Duodenal mucosa (tissue), 2 donors: ENCODE data around the gene YBX1.
"Not testable (repeated sequence)": the region's sequence is repeated elsewhere in the genome, so short reads cannot be mapped to it uniquely, and the experiment has no call there.

ENCODE experiments used
- H3K27ac ChIP-seq: one replicate; pipeline ENCODE4 v1.7.0; 2013; ENCODE audit warnings: low read depth, low read length
- H3K27me3 ChIP-seq, 2 donors: one replicate each; pipeline ENCODE4 v1.7.0; 2013; ENCODE audit warnings: low read length in 2 of 2, control low read depth in 1 of 2; ENCODE audit not compliant: insufficient read depth in 2 of 2, control insufficient read depth in 1 of 2
- H3K36me3 ChIP-seq, 2 donors: one replicate each; pipeline ENCODE4 v1.7.0; 2013; ENCODE audit warnings: low read length in 2 of 2, control low read depth in 1 of 2; ENCODE audit not compliant: insufficient read depth in 2 of 2, control insufficient read depth in 1 of 2
- H3K4me1 ChIP-seq, 2 donors: one replicate each; pipeline ENCODE4 v1.7.0; 2013; ENCODE audit warnings: low read length in 2 of 2, control low read depth in 1 of 2; ENCODE audit not compliant: insufficient read depth in 2 of 2, control insufficient read depth in 1 of 2
- H3K4me3 ChIP-seq, 2 donors: one replicate each; pipeline ENCODE4 v1.7.0; 2013; ENCODE audit warnings: low read length in 2 of 2, low read depth in 1 of 2
- H3K9ac ChIP-seq, 2 donors: one replicate each; pipeline ENCODE4 v1.7.0; 2013; ENCODE audit warnings: low read length in 2 of 2, low read depth in 1 of 2
- H3K9me3 ChIP-seq, 2 donors: one replicate each; pipeline ENCODE4 v1.7.0; 2013; ENCODE audit warnings: low read length in 2 of 2, control low read depth in 1 of 2; ENCODE audit not compliant: control insufficient read depth in 1 of 2

YBX1 gene

GRCh38 chr1:42686418-42686817, 4.2 kb downstream of the YBX1 start:
- H3K4me3 ChIP-seq: no peak overlapping the region
- peaks cover 59 to 68% of the 10 kb centered on the region in 2 donors for H3K4me1 ChIP-seq

GRCh38 chr1:42689912-42690311, 7.7 kb downstream of the YBX1 start:
- Histone ChIP-seq H3K9ac (no peak overlapping the region), H3K4me3 (no peak overlapping the region), H3K36me3 (peaks cover 0 to 1% of the 10 kb centered on the region in 2 donors), H3K4me1 (peaks cover 78 to 84% of the 10 kb centered on the region in 2 donors), H3K9me3 (no peaks in the 10 kb centered on the region), H3K27me3 (no peaks in the 10 kb centered on the region), H3K27ac (no peak overlapping the region)

More at GRCh38 chr1:42686418-42686817, 4.2 kb downstream of the YBX1 start:
- no peaks in the 10 kb centered on the region for H3K27me3 ChIP-seq
- H3K9ac ChIP-seq: no peak overlapping the region
- H3K36me3 ChIP-seq: no peaks in the 10 kb centered on the region
- no peaks in the 10 kb centered on the region for H3K9me3 ChIP-seq
- H3K27ac ChIP-seq: no peak overlapping the region

GRCh38 chr1:42690477-42691156, 8.4 kb downstream of the YBX1 start:
- Histone ChIP-seq H3K4me3 (peak overlapping the region in 1 of 2 donors; percentile 24), H3K9me3 (no peaks in the 10 kb centered on the region), H3K27me3 (no peaks in the 10 kb centered on the region), H3K9ac (no peak overlapping the region), H3K36me3 (peaks cover 0 to 8% of the 10 kb centered on the region in 2 donors), H3K27ac (no peak overlapping the region), H3K4me1 (peaks cover 70 to 78% of the 10 kb centered on the region in 2 donors)

DNA sequence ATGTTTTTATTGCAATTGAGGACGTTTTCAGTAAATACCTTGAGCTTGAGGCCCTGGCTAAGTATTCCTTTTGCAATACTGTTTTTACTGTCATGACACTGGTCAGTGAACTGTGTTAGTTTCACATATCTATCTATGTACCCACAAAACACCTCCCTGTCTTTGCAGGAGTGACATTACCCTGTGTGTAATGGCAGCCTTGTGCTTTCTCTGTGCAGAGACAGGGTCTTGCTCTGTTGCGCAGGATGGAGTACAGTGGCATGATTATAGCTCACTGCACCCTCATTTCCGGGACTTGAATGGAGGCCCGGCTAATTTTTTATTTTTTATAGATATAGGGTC, 8.9 kb downstream of the YBX1 start:
- H3K9me3 ChIP-seq: no peaks in the 10 kb centered on the region
- peaks cover 0 to 13% of the 10 kb centered on the region in 2 donors for H3K36me3 ChIP-seq
- no peak overlapping the region for H3K27ac ChIP-seq
- no peaks in the 10 kb centered on the region for H3K27me3 ChIP-seq
- H3K4me1 ChIP-seq: peaks cover 65 to 73% of the 10 kb centered on the region in 2 donors
- H3K4me3 ChIP-seq: no peak overlapping the region
- no peak overlapping the region for H3K9ac ChIP-seq

DNA sequence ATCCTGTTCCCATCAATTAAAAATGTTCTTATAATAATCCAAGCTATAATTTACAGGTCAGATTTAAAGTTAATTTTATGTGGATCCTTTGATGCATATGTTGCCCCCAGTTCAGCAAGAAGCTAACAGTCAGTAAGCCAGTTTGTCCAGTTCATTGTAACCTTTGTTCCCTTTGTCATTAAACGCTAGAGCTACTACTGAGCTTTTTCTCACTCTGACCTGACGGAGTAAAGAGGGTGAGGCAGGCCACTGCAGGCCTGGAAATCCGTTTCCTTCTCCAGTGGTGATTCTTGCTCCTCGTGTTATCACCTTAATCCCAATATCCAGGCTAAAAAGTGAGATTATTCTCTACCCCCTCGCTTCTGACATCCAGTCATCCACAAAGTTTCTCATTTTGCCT, 10.2 kb downstream of the YBX1 start:
- Histone ChIP-seq H3K9ac (peak overlapping the region in 1 of 2 donors; percentile 23), H3K27ac (peak overlapping the region; percentile 63), H3K36me3 (peaks cover 10 to 26% of the 10 kb centered on the region in 2 donors), H3K27me3 (no peaks in the 10 kb centered on the region), H3K4me3 (peak overlapping the region; percentile 23 to 48), H3K9me3 (no peaks in the 10 kb centered on the region), H3K4me1 (peaks cover 59 to 66% of the 10 kb centered on the region in 2 donors)

DNA sequence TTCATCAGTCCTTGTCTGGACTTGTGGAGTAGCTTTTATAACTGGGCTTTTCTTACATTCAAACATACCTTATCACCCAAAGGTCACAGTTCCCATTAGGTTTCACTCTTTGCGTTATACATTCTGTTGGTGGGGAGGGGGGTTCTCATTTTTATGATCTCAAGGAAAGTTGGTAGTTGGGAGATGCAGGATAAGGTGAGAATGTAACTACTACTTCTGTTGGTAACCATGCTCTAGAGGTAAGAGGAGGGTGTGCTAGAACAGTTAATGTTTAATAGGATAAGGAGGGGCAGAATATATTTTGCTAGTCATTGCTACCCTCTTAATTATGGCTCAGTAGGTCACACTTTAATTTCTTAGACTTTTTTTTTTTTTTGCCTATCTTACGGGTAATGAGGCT, 10.7 kb downstream of the YBX1 start:
- peak overlapping the region; percentile 63 for H3K27ac ChIP-seq
- no peaks in the 10 kb centered on the region for H3K9me3 ChIP-seq
- H3K36me3 ChIP-seq: peaks cover 15 to 31% of the 10 kb centered on the region in 2 donors
- peak overlapping the region; percentile 23 to 48 for H3K4me3 ChIP-seq
- no peaks in the 10 kb centered on the region for H3K27me3 ChIP-seq
- H3K4me1 ChIP-seq: peaks cover 57 to 61% of the 10 kb centered on the region in 2 donors
- peak overlapping the region in 1 of 2 donors; percentile 16 for H3K9ac ChIP-seq

DNA sequence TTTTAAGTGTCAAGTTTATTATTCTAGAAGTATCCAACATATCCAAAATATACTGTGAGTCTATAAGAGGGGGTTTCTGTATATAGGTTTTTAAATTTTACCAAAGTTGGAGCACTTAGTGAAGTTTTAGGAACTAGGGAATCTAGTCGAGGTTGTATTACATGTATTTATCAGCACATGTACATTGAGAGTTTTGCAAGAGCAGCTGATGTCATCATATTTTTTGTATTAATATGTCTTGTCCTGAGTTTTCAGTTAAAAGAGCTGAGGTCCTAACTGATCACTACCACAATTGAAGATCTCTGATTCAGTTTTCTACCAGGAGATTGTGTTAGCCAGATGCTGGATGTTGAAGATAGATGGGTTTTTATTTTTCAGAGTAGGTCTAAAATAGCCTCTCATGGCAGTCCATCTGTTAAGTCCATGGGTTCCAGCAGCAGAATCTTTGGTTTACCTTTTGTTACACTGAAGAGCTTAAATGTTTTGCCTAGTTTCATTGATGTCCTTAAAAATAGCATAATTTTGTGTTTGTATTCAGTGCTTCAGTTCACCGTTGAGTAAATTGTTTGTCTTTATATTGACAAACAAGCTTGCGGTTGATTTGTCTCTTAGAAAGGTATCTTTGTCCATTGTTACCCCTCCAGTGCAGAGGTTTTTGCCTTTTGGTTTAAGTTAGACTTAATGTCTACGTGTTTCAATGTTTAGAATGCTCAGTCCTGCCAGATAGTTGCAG, 16.0 kb downstream of the YBX1 start:
- Histone ChIP-seq H3K36me3 (peaks cover 43 to 81% of the 10 kb centered on the region in 2 donors), H3K4me1 (peaks cover 13 to 18% of the 10 kb centered on the region in 2 donors), H3K9ac (no peak overlapping the region), H3K9me3 (no peaks in the 10 kb centered on the region), H3K4me3 (no peak overlapping the region), H3K27me3 (no peaks in the 10 kb centered on the region), H3K27ac (no peak overlapping the region)

DNA sequence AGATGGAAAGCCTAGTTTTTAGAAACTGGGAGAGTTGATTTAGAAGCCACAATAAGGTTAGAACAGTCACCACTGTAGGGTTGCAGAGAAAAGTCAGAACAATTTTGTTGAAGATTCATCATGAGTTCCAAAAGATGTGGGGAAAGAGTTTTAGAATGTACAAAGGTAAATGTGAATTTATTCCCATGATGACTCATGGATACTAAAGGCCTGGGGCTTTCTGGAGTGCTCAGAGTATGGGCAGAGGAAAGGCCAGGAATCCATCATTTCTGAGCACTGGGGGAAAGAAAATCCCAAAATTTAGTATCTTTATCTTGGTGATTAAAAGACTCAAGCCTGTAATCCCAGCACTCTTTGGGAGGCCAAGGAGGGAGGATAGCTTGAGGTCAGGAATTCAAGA, 17.8 kb downstream of the YBX1 start:
- Histone ChIP-seq H3K4me1 (peaks cover 0 to under 1% of the 10 kb centered on the region in 2 donors), H3K9me3 (no peaks in the 10 kb centered on the region), H3K9ac (no peak overlapping the region), H3K27ac (no peak overlapping the region), H3K4me3 (no peak overlapping the region), H3K27me3 (no peaks in the 10 kb centered on the region), H3K36me3 (peaks cover 55 to 97% of the 10 kb centered on the region in 2 donors)

DNA sequence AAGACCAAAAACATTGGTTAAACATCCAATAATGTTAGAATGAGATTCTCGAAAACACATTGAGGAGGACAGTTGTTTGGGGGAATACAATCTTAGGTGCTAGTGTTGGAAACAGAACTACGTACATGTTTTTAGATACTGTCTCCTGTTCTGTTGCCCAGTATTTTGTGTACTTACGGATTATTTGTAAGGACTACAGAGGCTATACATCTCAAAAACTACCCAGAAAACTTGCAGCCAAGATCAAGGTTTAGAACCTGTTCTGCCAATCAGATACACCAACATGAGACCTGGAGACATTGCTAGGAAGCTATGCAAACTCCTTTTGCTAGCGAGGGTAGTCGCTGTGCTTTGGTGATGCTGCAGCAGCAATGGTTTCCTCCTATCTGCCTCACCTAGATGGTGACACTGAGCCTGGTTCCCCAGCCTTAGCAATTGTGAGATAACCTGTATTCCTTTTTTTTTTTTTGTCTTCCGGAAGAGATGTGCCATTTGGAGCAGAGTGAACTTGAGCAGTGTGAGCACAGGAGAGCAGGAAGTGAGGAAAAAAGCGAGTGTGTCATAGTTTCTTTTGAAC, 21.8 kb downstream of the YBX1 start:
- Histone ChIP-seq H3K9me3 (no peaks in the 10 kb centered on the region), H3K4me1 (no peaks in the 10 kb centered on the region), H3K27ac (no peak overlapping the region), H3K27me3 (no peaks in the 10 kb centered on the region), H3K4me3 (no peak overlapping the region), H3K36me3 (peaks cover 32 to 76% of the 10 kb centered on the region in 2 donors), H3K9ac (no peak overlapping the region)

DNA sequence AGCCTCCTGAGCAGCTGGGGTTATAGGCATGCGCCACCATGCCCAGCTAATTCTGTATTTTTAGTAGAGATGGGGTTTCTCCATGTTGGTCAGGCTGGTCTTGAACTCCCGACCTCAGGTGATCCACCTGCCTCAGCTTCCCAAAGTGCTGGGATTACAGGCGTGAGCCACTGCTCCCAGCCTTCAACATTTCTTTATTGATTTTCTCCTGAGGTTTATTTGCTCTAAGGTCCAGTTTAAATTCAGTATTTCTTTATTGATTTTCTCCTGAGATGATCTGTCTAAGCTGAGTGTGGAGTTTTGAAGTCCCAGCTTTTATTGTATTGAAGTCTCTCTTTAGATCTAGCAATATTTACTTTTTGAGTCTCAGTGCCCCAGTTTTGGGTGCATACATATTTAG, 30.6 kb downstream of the YBX1 start:
- H3K27ac ChIP-seq, H3K4me3 ChIP-seq, H3K4me1 ChIP-seq, H3K27me3 ChIP-seq, H3K9ac ChIP-seq, H3K9me3 ChIP-seq: not testable (repeated sequence)
- H3K36me3 ChIP-seq: peaks cover 4 to 27% of the 10 kb centered on the region in 2 donors
